Placental epithelial cell (primary cell): ENCODE results near the gene SNX14. TPM values are rescaled to one million over a fixed set of nuclear protein-coding genes. Genes with fewer than 3 reads are reported as not detected.

Experiments used
- total RNA-seq: library from RNA; depleted of rRNA; stranded (reverse); fragments of >200 nt; gene quantifications from 2 replicates; pipeline ENCODE4 v1.2.3, GENCODE V29; 2012

Gene SNX14, protein sequence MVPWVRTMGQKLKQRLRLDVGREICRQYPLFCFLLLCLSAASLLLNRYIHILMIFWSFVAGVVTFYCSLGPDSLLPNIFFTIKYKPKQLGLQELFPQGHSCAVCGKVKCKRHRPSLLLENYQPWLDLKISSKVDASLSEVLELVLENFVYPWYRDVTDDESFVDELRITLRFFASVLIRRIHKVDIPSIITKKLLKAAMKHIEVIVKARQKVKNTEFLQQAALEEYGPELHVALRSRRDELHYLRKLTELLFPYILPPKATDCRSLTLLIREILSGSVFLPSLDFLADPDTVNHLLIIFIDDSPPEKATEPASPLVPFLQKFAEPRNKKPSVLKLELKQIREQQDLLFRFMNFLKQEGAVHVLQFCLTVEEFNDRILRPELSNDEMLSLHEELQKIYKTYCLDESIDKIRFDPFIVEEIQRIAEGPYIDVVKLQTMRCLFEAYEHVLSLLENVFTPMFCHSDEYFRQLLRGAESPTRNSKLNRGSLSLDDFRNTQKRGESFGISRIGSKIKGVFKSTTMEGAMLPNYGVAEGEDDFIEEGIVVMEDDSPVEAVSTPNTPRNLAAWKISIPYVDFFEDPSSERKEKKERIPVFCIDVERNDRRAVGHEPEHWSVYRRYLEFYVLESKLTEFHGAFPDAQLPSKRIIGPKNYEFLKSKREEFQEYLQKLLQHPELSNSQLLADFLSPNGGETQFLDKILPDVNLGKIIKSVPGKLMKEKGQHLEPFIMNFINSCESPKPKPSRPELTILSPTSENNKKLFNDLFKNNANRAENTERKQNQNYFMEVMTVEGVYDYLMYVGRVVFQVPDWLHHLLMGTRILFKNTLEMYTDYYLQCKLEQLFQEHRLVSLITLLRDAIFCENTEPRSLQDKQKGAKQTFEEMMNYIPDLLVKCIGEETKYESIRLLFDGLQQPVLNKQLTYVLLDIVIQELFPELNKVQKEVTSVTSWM
- total RNA-seq = 99.3 and 110 TPM in 2 replicates

DNA sequence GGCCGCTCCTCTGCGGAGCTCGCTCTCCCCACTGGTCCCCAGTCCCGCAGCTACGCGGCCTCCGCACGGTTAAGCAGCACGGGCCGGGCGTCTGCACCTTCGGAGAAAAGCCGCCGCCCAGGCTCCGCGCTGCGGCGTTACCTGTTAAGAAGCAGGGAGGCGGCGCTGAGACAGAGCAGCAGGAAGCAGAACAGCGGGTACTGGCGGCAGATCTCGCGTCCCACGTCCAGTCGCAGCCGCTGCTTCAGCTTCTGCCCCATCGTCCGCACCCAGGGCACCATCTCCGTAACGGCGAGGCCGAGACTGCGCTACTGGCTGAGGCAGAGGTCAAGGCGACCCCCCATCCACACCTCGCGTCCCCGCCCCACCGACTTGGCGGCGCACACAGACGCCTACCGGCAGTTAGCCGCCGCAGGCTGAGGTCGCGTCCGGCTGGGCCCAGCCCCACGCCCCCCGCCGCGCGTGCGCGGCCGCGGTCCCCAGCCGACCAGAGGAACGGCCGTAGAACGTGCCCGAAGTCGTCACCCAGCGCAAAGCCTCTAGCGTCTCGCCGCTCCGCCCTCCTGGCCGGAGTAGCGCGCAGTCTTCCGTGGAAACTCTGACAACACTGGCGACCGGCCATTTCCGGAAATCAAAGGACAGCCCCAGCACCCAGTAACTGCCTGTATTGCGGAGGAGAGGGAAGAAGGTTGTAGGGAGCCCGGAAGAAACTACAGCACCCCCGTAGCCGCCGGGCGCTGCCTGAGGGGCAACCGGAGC lies at the start of gene SNX14:
Gene SNX14, minus strand, starts transcription at position 421 of the 759 bp plus-strand sequence. Its CDS starts 140 bp downstream, at position 281.

DNA sequence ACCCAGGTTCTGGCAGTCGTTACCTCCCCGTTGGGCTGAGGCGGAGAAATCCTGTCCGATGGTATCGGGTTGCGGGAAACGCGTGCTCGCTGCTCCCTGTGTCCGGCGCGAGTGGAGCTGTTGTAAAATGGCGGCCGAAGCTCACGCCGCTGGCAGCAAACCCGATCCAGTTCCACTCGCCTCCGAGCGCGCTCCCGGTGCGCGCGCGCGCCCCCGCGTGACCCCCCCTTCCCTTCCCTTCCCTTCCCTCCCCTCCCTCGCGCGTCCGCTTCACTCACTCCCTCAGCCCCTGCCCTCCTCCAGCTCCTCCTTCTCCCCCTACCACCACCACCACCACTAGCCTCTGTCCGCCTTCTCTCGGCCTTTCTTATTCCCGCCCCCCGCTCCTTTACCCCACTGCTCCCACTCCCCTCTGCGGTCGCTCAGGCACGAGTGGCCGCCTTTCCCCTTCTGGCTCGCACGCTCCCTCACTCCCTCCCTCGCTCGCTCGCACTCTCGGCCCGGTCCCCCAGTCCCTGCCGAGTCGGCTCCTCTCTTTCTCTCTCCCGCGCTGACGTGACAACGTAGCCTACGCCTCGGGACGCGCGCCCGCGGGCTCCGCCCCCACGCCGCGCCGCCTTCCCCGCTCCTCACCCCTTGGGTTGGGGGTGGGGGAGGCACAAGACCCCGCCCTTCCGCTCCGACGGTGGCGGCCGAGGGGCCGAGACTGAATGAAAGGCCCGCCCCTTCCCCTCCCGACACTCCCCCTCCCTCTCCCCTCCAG lies 49.3 kb upstream of the SNX14 start, which contains the start of gene SYNCRIP:
Gene SYNCRIP, minus strand, starts transcription at position 113 of the 763 bp plus-strand sequence. CDS start 1,447 bp downstream, outside the sequence.

Other genes starting within 250 kb of the SNX14 start
- gene NT5E, start 143.8 kb downstream of the SNX14 start, total RNA-seq = 85.2 and 161 TPM in 2 replicates
- 36.1 and 63.9 TPM in 2 replicates for gene SYNCRIP, start 49.0 kb upstream of the SNX14 start, total RNA-seq